Activated CD8-positive, alpha-beta memory T cell treated with anti-CD3 and anti-CD28 coated beads for 1 hour (primary cell): ENCODE results near the gene RAC3.

Source experiments
- DNase-seq, 2 donors: peaks; one replicate each; pipeline ENCODE4 v3.0.0-alpha.2; 2020; ENCODE audit warnings: low read depth in 1 of 2; ENCODE audit errors: extremely low read depth in 1 of 2

Gene RAC3

GRCh38 chr17:82065193-82065637 lies 33.7 kb downstream of the RAC3 start:
- no peak for DNase-seq

GRCh38 chr17:82065638-82066303 lies 34.3 kb downstream of the RAC3 start, which contains the start of gene DUS1L:
TSS of gene DUS1L (minus strand) at chr17:82065804. CDS start at chr17:82065059, 745 bp downstream.
- peak in 1 of 2 donors; percentile 64 for DNase-seq

GRCh38 chr17:82070611-82071010 lies 39.1 kb downstream of the RAC3 start:
- no peak for DNase-seq

- no peak for DNase-seq
Measured at GRCh38 chr17:82072827-82073226, 41.3 kb downstream of the RAC3 start.

- DNase-seq: no peak
Measured at GRCh38 chr17:82073446-82073845, 42.0 kb downstream of the RAC3 start.

- DNase-seq: no peak
Measured at GRCh38 chr17:82076018-82076784, 44.7 kb downstream of the RAC3 start.

GRCh38 chr17:82076785-82077591 lies 45.5 kb downstream of the RAC3 start:
- DNase-seq: no peak

GRCh38 chr17:82077617-82078358 lies 46.3 kb downstream of the RAC3 start:
- DNase-seq: no peak

- DNase-seq: no peak
Measured at GRCh38 chr17:82078433-82078832, 47.0 kb downstream of the RAC3 start.

GRCh38 chr17:82079001-82079677 lies 47.7 kb downstream of the RAC3 start:
- no peak for DNase-seq

GRCh38 chr17:82080048-82080788 lies 48.7 kb downstream of the RAC3 start:
- DNase-seq: no peak

- DNase-seq: no peak
Measured at GRCh38 chr17:82080789-82081464, 49.4 kb downstream of the RAC3 start.

- no peak for DNase-seq
Measured at GRCh38 chr17:82081546-82081945, 50.1 kb downstream of the RAC3 start.

- no peak for DNase-seq
Measured at GRCh38 chr17:82081966-82082365, 50.5 kb downstream of the RAC3 start.

- DNase-seq: no peak
Measured at GRCh38 chr17:82082456-82082855, 51.0 kb downstream of the RAC3 start.

GRCh38 chr17:82083009-82083408 lies 51.5 kb downstream of the RAC3 start:
- DNase-seq: no peak
